NCI-H2107 treated with DMSO at 0.1 percent for 48 hours (cell line): Measurements from ENCODE around the gene MIPOL1.

Source experiments
- DNase-seq: peaks from one replicate; lab custom pipeline; 2025; ENCODE audit not compliant: unreplicated experiment; lab: John Stamatoyannopoulos, UW

MIPOL1 gene

GRCh38 chr14:37594238-37594970 is 396.7 kb downstream of the MIPOL1 start:
- peak; percentile 91 for DNase-seq

GRCh38 chr14:37594971-37595808 is 397.5 kb downstream of the MIPOL1 start, which contains the start of the genes FOXA1 and TTC6:
Gene FOXA1, minus strand, starts transcription at chr14:37595249. Its CDS starts 277 bp downstream, at chr14:37594972.
Gene TTC6, plus strand, starts transcription at chr14:37595629. Its CDS starts 26,436 bp downstream, at chr14:37622065.
- DNase-seq: peak; percentile 83

GRCh38 chr14:37595809-37596621 is 398.3 kb downstream of the MIPOL1 start:
- peak; percentile 97 for DNase-seq

GRCh38 chr14:37596790-37597472 is 399.2 kb downstream of the MIPOL1 start:
- DNase-seq: peak; percentile 59

GRCh38 chr14:37597538-37597913 is 399.8 kb downstream of the MIPOL1 start:
- no peak for DNase-seq

- DNase-seq: no peak
Measured at GRCh38 chr14:37597914-37598746, 400.4 kb downstream of the MIPOL1 start.

- DNase-seq: no peak
Measured at GRCh38 chr14:37598747-37599506, 401.2 kb downstream of the MIPOL1 start.

GRCh38 chr14:37599507-37600368 is 402.0 kb downstream of the MIPOL1 start:
- DNase-seq: peak; percentile 50

GRCh38 chr14:37600880-37601741 is 403.4 kb downstream of the MIPOL1 start:
- no peak for DNase-seq

- no peak for DNase-seq
Measured at GRCh38 chr14:37601865-37602264, 404.1 kb downstream of the MIPOL1 start.
